22Rv1 (cell line): ENCODE measurements around the gene NPAS4.
"Not testable (repeated sequence)": the region's sequence is repeated elsewhere in the genome, so short reads cannot be mapped to it uniquely, and the experiment has no call there.

Experiments used
- H3K27ac ChIP-seq: fragments of 450-650 bp; 2 replicates; pipeline ENCODE4 v1.5.1; 2017
- ZFX ChIP-seq: fragments of 450-650 bp; IDR thresholded peaks from 2 replicates; pipeline ENCODE4 v1.6.1; 2017; ENCODE audit warnings: antibody characterized with exemption, borderline replicate concordance
- TF ChIP-seq, protein P1 (sequence below): fragments of 450-650 bp; IDR thresholded peaks from 2 replicates; pipeline ENCODE4 v1.5.1; 2017; ENCODE audit warnings: mild to moderate bottlenecking

Gene NPAS4

DNA sequence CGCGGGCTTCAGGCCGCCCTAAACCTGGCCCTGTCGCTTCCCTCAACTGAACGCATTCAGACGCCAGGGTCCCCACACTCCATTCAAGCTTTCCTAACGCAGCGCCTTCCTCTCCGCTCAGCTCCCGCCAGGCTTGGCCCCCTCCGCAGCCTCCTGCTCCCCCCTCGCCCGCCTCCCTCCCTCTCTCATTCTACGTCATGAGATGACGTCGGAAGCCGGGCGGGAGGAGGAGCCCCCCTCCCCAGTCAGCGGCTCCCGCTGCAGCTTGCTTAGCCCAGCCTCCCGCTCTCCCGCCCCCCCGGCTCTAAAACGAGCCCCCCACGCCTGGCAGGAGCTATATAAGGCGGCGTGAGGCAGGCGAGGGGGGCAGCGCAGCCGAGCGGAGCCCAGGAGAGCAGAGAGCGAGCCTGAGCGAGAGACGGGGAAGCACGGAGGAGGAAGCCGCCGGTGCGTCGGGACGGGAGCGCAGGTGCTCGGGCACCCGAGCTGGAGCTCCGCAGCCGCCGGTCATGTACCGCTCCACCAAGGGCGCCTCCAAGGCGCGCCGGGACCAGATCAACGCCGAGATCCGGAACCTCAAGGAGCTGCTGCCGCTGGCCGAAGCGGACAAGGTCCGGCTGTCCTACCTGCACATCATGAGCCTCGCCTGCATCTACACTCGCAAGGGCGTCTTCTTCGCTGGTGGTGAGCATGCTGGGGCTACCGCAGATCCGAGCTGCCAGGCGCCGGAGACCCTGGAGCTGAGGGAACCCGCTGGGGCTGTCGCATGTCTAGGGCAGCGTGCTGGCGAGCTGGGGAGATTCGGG lies at the start of gene NPAS4:
TSS of gene NPAS4 (plus strand) at position 365 of the 806 bp plus-strand sequence. CDS start at position 510, 145 bp downstream.
- TF ChIP-seq, protein P1, sequence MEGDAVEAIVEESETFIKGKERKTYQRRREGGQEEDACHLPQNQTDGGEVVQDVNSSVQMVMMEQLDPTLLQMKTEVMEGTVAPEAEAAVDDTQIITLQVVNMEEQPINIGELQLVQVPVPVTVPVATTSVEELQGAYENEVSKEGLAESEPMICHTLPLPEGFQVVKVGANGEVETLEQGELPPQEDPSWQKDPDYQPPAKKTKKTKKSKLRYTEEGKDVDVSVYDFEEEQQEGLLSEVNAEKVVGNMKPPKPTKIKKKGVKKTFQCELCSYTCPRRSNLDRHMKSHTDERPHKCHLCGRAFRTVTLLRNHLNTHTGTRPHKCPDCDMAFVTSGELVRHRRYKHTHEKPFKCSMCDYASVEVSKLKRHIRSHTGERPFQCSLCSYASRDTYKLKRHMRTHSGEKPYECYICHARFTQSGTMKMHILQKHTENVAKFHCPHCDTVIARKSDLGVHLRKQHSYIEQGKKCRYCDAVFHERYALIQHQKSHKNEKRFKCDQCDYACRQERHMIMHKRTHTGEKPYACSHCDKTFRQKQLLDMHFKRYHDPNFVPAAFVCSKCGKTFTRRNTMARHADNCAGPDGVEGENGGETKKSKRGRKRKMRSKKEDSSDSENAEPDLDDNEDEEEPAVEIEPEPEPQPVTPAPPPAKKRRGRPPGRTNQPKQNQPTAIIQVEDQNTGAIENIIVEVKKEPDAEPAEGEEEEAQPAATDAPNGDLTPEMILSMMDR: no peak
- TF ChIP-seq ZFX: no peak
- no peak within 1 kb of the TSS for H3K27ac ChIP-seq

GRCh38 chr11:66371627-66372415 lies 49.0 kb upstream of the NPAS4 start, which contains the start of gene SLC29A2:
Gene SLC29A2, minus strand, starts transcription at chr11:66371760. Its CDS starts 169 bp downstream, at chr11:66371591.
- no peak for TF ChIP-seq ZFX
- TF ChIP-seq, protein P1: no peak
- peak within 1 kb of the TSS; percentile 97 for H3K27ac ChIP-seq

GRCh38 chr11:66373265-66373664 lies 47.6 kb upstream of the NPAS4 start:
- no peak for TF ChIP-seq ZFX
- TF ChIP-seq, protein P1: no peak
- peak overlapping the region; percentile 97 for H3K27ac ChIP-seq

DNA sequence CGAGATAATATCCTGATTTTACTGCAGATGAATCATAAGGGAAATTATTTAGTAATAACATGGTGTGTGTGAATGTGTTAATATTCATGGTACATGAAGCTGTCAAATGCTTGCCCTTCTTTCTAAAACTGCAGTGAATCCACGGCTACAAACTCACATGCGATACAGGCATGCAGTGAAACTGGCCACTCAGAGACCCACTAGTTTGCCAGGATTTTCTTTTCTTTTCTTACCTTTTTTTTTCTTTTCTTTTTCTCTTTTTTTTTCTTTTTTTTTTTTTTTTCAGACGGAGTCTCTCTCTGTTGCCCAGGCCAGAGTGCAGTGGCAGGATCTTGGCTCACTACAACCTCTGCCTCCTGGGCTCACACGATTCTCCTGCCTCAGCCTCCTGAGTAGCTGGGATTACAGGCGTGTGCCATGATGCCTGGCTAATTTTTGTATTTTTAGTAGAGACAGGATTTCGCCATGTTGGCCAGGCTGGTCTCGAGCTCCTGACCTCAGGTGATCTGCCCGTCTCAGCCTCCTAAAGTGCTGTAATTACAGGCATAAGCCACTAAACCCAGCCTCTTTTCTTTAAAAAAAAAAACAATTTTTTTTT lies 47.0 kb upstream of the NPAS4 start:
- H3K27ac ChIP-seq: peak overlapping the region; percentile 97

DNA sequence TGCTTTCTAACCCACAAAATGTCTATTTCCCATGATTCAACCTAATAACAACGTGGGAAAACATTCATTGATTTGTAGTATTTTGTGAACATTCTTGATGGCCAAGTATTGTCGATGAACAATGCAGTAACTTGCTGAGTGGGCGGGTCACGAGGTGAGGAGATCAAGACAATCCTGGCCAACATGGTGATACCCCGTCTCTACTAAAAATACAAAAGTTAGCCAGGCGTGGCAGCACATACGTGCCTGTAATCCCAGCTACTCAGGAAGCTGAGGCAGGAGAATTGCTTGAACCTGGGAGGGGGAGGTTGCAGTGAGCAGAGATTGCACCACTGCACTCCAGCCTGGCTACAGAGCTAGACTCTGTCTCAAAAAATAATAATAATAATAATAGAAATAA lies 40.6 kb upstream of the NPAS4 start:
- not testable (repeated sequence) for H3K27ac ChIP-seq

- peak overlapping the region; percentile 30; the same call in 1 of the 2 replicates for H3K27ac ChIP-seq
Observed at GRCh38 chr11:66384316-66384715, 36.5 kb upstream of the NPAS4 start.

GRCh38 chr11:66386171-66387069 lies 34.4 kb upstream of the NPAS4 start:
- TF ChIP-seq, protein P1: peak; percentile 94
- TF ChIP-seq ZFX: no peak
- no peak overlapping the region for H3K27ac ChIP-seq

DNA sequence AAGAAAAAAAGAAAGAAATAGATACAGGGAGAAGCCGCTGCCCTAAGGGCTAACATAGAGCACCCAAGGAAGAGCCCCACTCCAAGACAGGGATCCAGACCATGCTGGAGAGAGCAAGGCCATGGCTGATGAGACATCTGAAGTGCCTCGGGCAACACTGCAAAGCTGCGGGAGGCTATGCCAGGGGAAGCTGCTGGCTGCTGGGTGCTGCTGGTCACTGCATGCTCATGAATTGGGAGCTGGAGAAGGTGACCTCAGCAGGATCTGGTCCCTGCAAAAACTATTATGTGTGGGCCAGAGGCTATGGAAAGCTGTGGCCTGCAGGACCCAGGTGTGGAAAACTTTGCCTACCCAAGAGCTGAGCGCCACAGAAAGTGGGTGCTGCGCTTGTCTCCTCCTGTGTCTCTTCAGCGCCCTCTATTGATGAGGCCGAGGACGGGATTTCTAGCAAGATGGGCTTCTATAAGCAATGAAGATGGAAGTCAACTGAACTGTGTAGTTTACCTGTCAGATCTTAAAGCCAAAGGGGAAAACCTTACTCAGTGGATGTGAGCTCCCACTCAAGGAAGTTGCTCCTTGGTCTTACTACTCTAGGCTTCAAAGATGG lies 32.0 kb upstream of the NPAS4 start:
- H3K27ac ChIP-seq: no peak overlapping the region
- TF ChIP-seq, protein P1: peak; percentile 91
- TF ChIP-seq ZFX: no peak
